GM12878 (cell line): ENCODE data around the gene GPBP1. TPM values are rescaled to one million over a fixed set of nuclear protein-coding genes. Genes with fewer than 3 reads are reported as not detected.

Source experiments
- ATAC-seq: fragments of 200-7000 bp; cut with Tn5 transposase; 3 replicates; pipeline ENCODE4 v1.9.1; 2020; ENCODE audit warnings: mild to moderate bottlenecking, moderate library complexity
- BruUV-seq: library from RNA; stranded (reverse); fragments of 400-500 nt; replicated peaks from 2 replicates; lab custom pipeline; 2021; lab: Mats Ljungman, UMichigan
- CTCF ChIA-PET: fragments of 300-600 bp; sonication (Branson Sonifier 250); formaldehyde crosslinking; extraction: SDS; loops from one replicate; lab custom pipeline; 2021; ENCODE audit warnings: inconsistent platforms; lab: Yijun Ruan, JAX
- POLR2A ChIA-PET: fragments of 350-600 bp; formaldehyde crosslinking; extraction: SDS; loops from one replicate; lab custom pipeline; 2021; ENCODE audit warnings: inconsistent platforms; lab: Charles Lee
- RAD21 ChIA-PET: fragments of 300-600 bp; sonication (Branson Sonifier 250); formaldehyde crosslinking; loops from one replicate; lab custom pipeline; 2023; ENCODE audit warnings: antibody characterized with exemption; ENCODE audit not compliant: unreplicated experiment; lab: Charles Lee
- SMC1A ChIA-PET: fragments of 300-600 bp; sonication (Branson Sonifier 250); formaldehyde crosslinking; loops from one replicate; lab custom pipeline; 2023; ENCODE audit not compliant: unreplicated experiment, uncharacterized antibody; lab: Charles Lee
- DNase-seq: peaks from one replicate; pipeline ENCODE4 v3.0.0-alpha.2; 2011; ENCODE audit warnings: low read depth, low spot score
- FAIRE-seq: peaks from 3 replicates; lab custom pipeline; 2011; peaks lifted over from hg19 to GRCh38; lab: Jason Lieb, UNC
- H2AFZ ChIP-seq: 2 replicates; pipeline ENCODE4 v1.6.0; 2011; ENCODE audit warnings: low read depth, low read length, control low read depth; ENCODE audit not compliant: control insufficient read depth
- H3K27ac ChIP-seq: 2 replicates; pipeline ENCODE4 v1.5.1; 2011; ENCODE audit warnings: control low read depth; ENCODE audit not compliant: control insufficient read depth, insufficient read depth
- H3K27me3 ChIP-seq, 2 experiments: replicated peaks in 1 of 2; 2 replicates each; pipeline versions ENCODE4 v1.6.0 to v1.6.1; 2011; ENCODE audit warnings: low read length in 1 of 2; ENCODE audit not compliant: control insufficient read depth in 2 of 2, insufficient read depth in 2 of 2
- H3K36me3 ChIP-seq, 2 experiments: 2 replicates each; pipeline ENCODE4 v1.5.1; 2011; ENCODE audit warnings: low read length in 1 of 2; ENCODE audit not compliant: control insufficient read depth in 2 of 2, insufficient read depth in 2 of 2
- H3K4me1 ChIP-seq: 2 replicates; pipeline ENCODE4 v1.6.1; 2011; ENCODE audit warnings: mild to moderate bottlenecking, low read length, moderate library complexity, mixed read lengths; ENCODE audit not compliant: control insufficient read depth, insufficient read depth
- H3K4me2 ChIP-seq: 2 replicates; pipeline ENCODE4 v1.6.0; 2011; ENCODE audit warnings: control low read depth; ENCODE audit not compliant: control insufficient read depth, insufficient read depth
- H3K4me3 ChIP-seq: fragments of 200-600 bp; sonication (generic); 2 replicates; pipeline ENCODE4 v1.5.1; 2016
- H3K79me2 ChIP-seq: 2 replicates; pipeline ENCODE4 v1.6.0; 2011; ENCODE audit warnings: low read length; ENCODE audit not compliant: control insufficient read depth, insufficient read depth
- H3K9ac ChIP-seq: 2 replicates; pipeline ENCODE4 v1.8.0; 2011; ENCODE audit warnings: low read length, control low read depth, mixed read lengths; ENCODE audit not compliant: control insufficient read depth, insufficient read depth
- H3K9me3 ChIP-seq: replicated peaks from 3 replicates; pipeline ENCODE4 v1.5.1; 2011; ENCODE audit warnings: mild to moderate bottlenecking, low read length; ENCODE audit not compliant: control insufficient read depth, insufficient read depth
- H4K20me1 ChIP-seq: 2 replicates; pipeline ENCODE4 v1.6.0; 2011; ENCODE audit not compliant: control insufficient read depth, insufficient read depth
- ATF7 ChIP-seq: fragments of 450-650 bp; IDR thresholded peaks from 2 replicates; pipeline ENCODE4 v1.6.1; 2016; ENCODE audit warnings: low read depth, mild to moderate bottlenecking
- CHD4 ChIP-seq: fragments of 200-600 bp; sonication (generic); IDR thresholded peaks from 2 replicates; pipeline ENCODE4 v1.6.1; 2016; ENCODE audit warnings: mild to moderate bottlenecking
- FOXM1 ChIP-seq: IDR thresholded peaks from 2 replicates; pipeline ENCODE4 v1.6.1; 2012; ENCODE audit warnings: low read depth, mild to moderate bottlenecking, inconsistent platforms, low read length, moderate library complexity
- HCFC1 ChIP-seq: fragments of 150-350 bp; IDR thresholded peaks from 2 replicates; pipeline ENCODE4 v1.6.1; 2014; ENCODE audit warnings: low read length
- HDAC6 ChIP-seq: fragments of 200-600 bp; sonication (generic); IDR thresholded peaks from one replicate; pipeline ENCODE4 v1.8.0; 2017; ENCODE audit warnings: antibody characterized with exemption; ENCODE audit not compliant: unreplicated experiment
- JUNB ChIP-seq: IDR thresholded peaks from 2 replicates; pipeline ENCODE4 v1.6.1; 2016; ENCODE audit warnings: antibody characterized with exemption, mild to moderate bottlenecking
- KAT2A ChIP-seq: conservative IDR thresholded peaks from 2 replicates; pipeline ENCODE4 v1.6.1; 2011; ENCODE audit warnings: low read depth, low read length; ENCODE audit not compliant: control insufficient read depth
- MEF2A ChIP-seq: IDR thresholded peaks from 2 replicates; pipeline ENCODE4 v1.6.1; 2011; ENCODE audit warnings: low read depth, mild to moderate bottlenecking, low read length, moderate library complexity; ENCODE audit not compliant: insufficient read depth
- MTA2 ChIP-seq: fragments of 450-650 bp; IDR thresholded peaks from 2 replicates; pipeline ENCODE4 v1.6.1; 2016; ENCODE audit warnings: low read depth, mild to moderate bottlenecking, moderate library complexity
- NR2C2 ChIP-seq: IDR thresholded peaks from 2 replicates; pipeline ENCODE4 v1.6.1; 2011; ENCODE audit warnings: borderline replicate concordance, low read depth; ENCODE audit not compliant: control insufficient read depth, insufficient read length
- PML ChIP-seq: IDR thresholded peaks from 2 replicates; pipeline ENCODE4 v1.6.1; 2012; ENCODE audit warnings: low read length, inconsistent platforms
- POLR2AphosphoS5 ChIP-seq: IDR thresholded peaks from 2 replicates; pipeline ENCODE4 v1.6.1; 2011; ENCODE audit warnings: mild to moderate bottlenecking, low read length, inconsistent platforms
- RAD21 ChIP-seq: IDR thresholded peaks from 2 replicates; pipeline ENCODE4 v1.6.1; 2011; ENCODE audit warnings: mild to moderate bottlenecking, low read depth, low read length, moderate library complexity; ENCODE audit not compliant: insufficient read depth
- TARDBP ChIP-seq: IDR thresholded peaks from 2 replicates; pipeline ENCODE4 v1.6.1; 2016; ENCODE audit warnings: borderline replicate concordance
- ZBED1 ChIP-seq: IDR thresholded peaks from 2 replicates; pipeline ENCODE4 v1.6.1; 2016; ENCODE audit warnings: borderline replicate concordance
- ZNF24 ChIP-seq: fragments of 450-650 bp; IDR thresholded peaks from 2 replicates; pipeline ENCODE4 v1.6.1; 2017; ENCODE audit warnings: antibody characterized with exemption, mild to moderate bottlenecking
- WGBS: methylation state at CpG from one replicate; pipeline ENCODE4 v1.1.6; 2016; ENCODE audit warnings: low lambda C conversion rate; ENCODE audit not compliant: insufficient replicate concordance, insufficient coverage; ENCODE audit errors: missing lambda C conversion rate; 5-methylcytosine and 5-hydroxymethylcytosine counted together
- in situ Hi-C: fragments of 300-500 bp; cut with MboI; formaldehyde crosslinking; loops from 9 replicates; pipeline ENCODE4 v1.14.3; 2018; ENCODE audit warnings: mixed read lengths
- intact Hi-C: fragments of 100-400 bp; cut with micrococcal nuclease; formaldehyde crosslinking; loops from one replicate; pipeline ENCODE4 v1.14.2; 2022; ENCODE audit not compliant: unreplicated experiment
- polyA plus RNA-seq, 11 experiments: library from polyadenylated mRNA; depleted of rRNA in 4 of 11; unstranded in 6 of 11; stranded (reverse) in 5 of 11; fragments of >200 nt; fragmentation: Nextera tagmentation in 4 of 11; fragmentation: Illumina TruSeq in 1 of 11; extraction: Ambion mirVana in 4 of 11; extraction: Trizol in 1 of 11; gene quantifications; 1 replicate in 1 of 11; 2 replicates in 10 of 11; pipeline versions ENCODE4 v1.2.1 to v1.2.3, GENCODE V29; 2011 to 2016; ENCODE audit warnings: inconsistent platforms in 2 of 11, missing spikeins in 2 of 11, low read depth in 1 of 11
- total RNA-seq, 4 experiments: library from RNA; depleted of rRNA in 3 of 4; stranded (reverse); fragments of >200 nt in 3 of 4; fragmentation: Illumina TruSeq in 1 of 4; extraction: Trizol in 1 of 4; gene quantifications; 2 replicates each; pipeline versions ENCODE4 v1.2.1 to v1.2.3, GENCODE V29; 2013 to 2021
- TF ChIP-seq, protein P1 (sequence below): fragments of 450-650 bp; IDR thresholded peaks from 2 replicates; pipeline ENCODE4 v1.6.1; 2017; ENCODE audit warnings: antibody characterized with exemption, mild to moderate bottlenecking, moderate library complexity
- TF ChIP-seq, protein P2 (sequence below): IDR thresholded peaks from 2 replicates; pipeline ENCODE4 v1.6.1; 2012; ENCODE audit warnings: low read depth, low read length, improper control_type of control experiment
- TF ChIP-seq, protein P3 (sequence below): IDR thresholded peaks from 2 replicates; pipeline ENCODE4 v1.6.1; 2012; ENCODE audit warnings: low read depth, low read length, improper control_type of control experiment

Gene GPBP1
- total and polyA plus RNA-seq, 10 of the 15 experiments (the other 5 are each of a cell fraction or from before 2014, with no cell fraction given), result 27.0 to 96.2 (median 55.4) TPM

DNA sequence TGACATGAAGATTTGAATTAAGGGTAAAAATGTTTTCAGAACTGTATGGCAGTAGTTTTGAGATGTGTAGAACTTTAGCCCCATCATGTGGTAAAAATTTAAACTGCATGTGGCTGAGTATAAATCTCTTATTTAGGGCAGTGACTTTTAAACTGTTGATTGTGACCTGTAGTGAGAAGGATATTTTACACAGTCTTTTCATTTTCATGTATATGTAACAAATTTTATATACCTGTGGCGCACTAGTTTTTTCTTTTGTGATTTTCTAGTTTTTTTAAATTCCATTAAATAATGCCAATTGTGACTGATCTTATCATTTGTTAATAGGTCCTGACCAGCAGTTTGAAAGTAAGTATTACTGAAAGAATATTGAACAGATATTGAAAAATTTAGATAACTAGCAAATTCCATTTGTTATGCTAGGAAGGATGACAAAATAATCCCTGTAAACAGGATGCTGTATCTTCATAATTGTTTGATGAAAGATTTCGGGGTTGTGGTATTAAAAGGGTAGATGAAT, 47.2 kb downstream of the GPBP1 start (continued):
- TF ChIP-seq, protein P1, sequence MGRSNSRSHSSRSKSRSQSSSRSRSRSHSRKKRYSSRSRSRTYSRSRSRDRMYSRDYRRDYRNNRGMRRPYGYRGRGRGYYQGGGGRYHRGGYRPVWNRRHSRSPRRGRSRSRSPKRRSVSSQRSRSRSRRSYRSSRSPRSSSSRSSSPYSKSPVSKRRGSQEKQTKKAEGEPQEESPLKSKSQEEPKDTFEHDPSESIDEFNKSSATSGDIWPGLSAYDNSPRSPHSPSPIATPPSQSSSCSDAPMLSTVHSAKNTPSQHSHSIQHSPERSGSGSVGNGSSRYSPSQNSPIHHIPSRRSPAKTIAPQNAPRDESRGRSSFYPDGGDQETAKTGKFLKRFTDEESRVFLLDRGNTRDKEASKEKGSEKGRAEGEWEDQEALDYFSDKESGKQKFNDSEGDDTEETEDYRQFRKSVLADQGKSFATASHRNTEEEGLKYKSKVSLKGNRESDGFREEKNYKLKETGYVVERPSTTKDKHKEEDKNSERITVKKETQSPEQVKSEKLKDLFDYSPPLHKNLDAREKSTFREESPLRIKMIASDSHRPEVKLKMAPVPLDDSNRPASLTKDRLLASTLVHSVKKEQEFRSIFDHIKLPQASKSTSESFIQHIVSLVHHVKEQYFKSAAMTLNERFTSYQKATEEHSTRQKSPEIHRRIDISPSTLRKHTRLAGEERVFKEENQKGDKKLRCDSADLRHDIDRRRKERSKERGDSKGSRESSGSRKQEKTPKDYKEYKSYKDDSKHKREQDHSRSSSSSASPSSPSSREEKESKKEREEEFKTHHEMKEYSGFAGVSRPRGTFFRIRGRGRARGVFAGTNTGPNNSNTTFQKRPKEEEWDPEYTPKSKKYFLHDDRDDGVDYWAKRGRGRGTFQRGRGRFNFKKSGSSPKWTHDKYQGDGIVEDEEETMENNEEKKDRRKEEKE, result 0 out of 2 replicates have a peak, but pooled peaks have one; percentile 15
- no peak for TF ChIP-seq MTA2
- TF ChIP-seq RAD21, result peak; percentile 93
- TF ChIP-seq ZNF24, result peak; percentile 31; the same call in 1 of the 2 replicates

DNA sequence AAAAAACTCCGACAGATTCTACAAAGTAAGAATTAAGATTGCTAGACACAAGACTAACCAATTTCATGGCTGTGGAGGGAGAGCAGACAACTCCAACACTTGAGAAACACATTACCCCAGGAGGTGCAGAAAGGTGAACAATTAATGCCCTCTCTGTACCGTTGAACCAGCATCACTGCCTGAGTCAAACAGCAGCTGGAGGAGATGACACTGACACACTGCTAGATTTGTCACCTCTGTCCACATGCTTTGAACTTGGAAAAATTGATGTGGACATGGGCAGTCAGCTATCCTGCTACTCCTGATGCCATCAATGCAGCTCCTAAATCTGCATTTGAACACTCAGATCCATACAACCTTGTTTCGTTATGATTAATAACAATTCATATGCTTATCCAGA, 51.7 kb downstream of the GPBP1 start:
- H3K27me3 ChIP-seq, result no peaks in the 10 kb centered on the region
- no peak for FAIRE-seq
- no peak overlapping the region for H2AFZ ChIP-seq
- POLR2A ChIA-PET, result no interaction called here
- DNase-seq, result no peak
- no peak overlapping the region for H3K4me2 ChIP-seq
- in situ Hi-C loops, result loop anchor here (10.0 kb wide), 1 partner anchor 951 kb away; no protein-coding TSS in a partner anchor
- SMC1A ChIA-PET, result interaction anchor here (2.0 kb wide), 1 partner anchor 11 kb away, joined by 6 read pairs; no protein-coding TSS in a partner anchor
- CTCF ChIA-PET, result interaction anchor here (0.9 to 1.0 kb wide), 2 partner anchors 87 to 130 kb away, joined by 3 read pairs; no protein-coding TSS in a partner anchor
- no peaks in the 10 kb centered on the region for H3K4me1 ChIP-seq
- intact Hi-C loops, result no loop called here
- 67% methylated on average over 3 of the region's 3 CpGs for WGBS
- peaks cover 49% of the 10 kb centered on the region for H3K79me2 ChIP-seq
- no peak overlapping the region for H3K9ac ChIP-seq
- peaks cover 7 to 13% of the 10 kb centered on the region in 2 experiments for H3K36me3 ChIP-seq
- H3K9me3 ChIP-seq, result no peaks in the 10 kb centered on the region; the same call in 2 of the 3 replicates
- RAD21 ChIA-PET, result interaction anchor here (0.6 kb wide), 1 partner anchor 366 kb away, joined by 4 read pairs; no protein-coding TSS in a partner anchor
- H4K20me1 ChIP-seq, result peaks cover 3% of the 10 kb centered on the region; the same call in 1 of the 2 replicates
- ATAC-seq, result no peak
- BruUV-seq, result no TSS peak
- H3K4me3 ChIP-seq, result no peak overlapping the region
- H3K27ac ChIP-seq, result no peak overlapping the region
- no peak for TF ChIP-seq ATF7
- TF ChIP-seq HCFC1, result no peak
- TF ChIP-seq JUNB, result no peak
- TF ChIP-seq ZBED1, result no peak
- TF ChIP-seq MEF2A, result no peak
- no peak for TF ChIP-seq FOXM1
- TF ChIP-seq CHD4, result no peak
- no peak for TF ChIP-seq HDAC6
- TF ChIP-seq POLR2AphosphoS5, result no peak
- TF ChIP-seq KAT2A, result no peak
- TF ChIP-seq PML, result no peak
- TF ChIP-seq, protein P2, sequence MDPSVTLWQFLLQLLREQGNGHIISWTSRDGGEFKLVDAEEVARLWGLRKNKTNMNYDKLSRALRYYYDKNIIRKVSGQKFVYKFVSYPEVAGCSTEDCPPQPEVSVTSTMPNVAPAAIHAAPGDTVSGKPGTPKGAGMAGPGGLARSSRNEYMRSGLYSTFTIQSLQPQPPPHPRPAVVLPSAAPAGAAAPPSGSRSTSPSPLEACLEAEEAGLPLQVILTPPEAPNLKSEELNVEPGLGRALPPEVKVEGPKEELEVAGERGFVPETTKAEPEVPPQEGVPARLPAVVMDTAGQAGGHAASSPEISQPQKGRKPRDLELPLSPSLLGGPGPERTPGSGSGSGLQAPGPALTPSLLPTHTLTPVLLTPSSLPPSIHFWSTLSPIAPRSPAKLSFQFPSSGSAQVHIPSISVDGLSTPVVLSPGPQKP, result no peak
- no peak for TF ChIP-seq NR2C2
- TF ChIP-seq MTA2, result no peak
- TF ChIP-seq, protein P3, sequence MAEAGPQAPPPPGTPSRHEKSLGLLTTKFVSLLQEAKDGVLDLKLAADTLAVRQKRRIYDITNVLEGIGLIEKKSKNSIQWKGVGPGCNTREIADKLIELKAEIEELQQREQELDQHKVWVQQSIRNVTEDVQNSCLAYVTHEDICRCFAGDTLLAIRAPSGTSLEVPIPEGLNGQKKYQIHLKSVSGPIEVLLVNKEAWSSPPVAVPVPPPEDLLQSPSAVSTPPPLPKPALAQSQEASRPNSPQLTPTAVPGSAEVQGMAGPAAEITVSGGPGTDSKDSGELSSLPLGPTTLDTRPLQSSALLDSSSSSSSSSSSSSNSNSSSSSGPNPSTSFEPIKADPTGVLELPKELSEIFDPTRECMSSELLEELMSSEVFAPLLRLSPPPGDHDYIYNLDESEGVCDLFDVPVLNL, result no peak
- TF ChIP-seq TARDBP, result no peak
